Activated CD4-positive, CD25-positive, alpha-beta regulatory T cell treated with anti-CD3 and anti-CD28 coated beads, Interleukin-2, amount 50 U/mL, for 72 hours (primary cell): ENCODE data around the gene ZNRD2.
A peak's percentile ranks its signal among the peaks of the same experiment; 100 is the strongest.

Experiments used
- DNase-seq: peaks from one replicate; pipeline ENCODE4 v3.0.0; 2021

ZNRD2 gene

GRCh38 chr11:65611758-65612603 is 41.7 kb downstream of the ZNRD2 start:
- DNase-seq, result no peak

GRCh38 chr11:65612691-65613090 is 42.4 kb downstream of the ZNRD2 start:
- no peak for DNase-seq

- no peak for DNase-seq
These were observed 43.0 kb downstream of the ZNRD2 start for GRCh38 chr11:65613091-65613928.

GRCh38 chr11:65615229-65615949 is 45.1 kb downstream of the ZNRD2 start, which contains the start of gene PCNX3:
Gene PCNX3 (plus strand): TSS chr11:65615776. CDS start chr11:65616312, 536 bp downstream.
- peak; percentile 99 for DNase-seq

GRCh38 chr11:65615950-65616574 is 45.8 kb downstream of the ZNRD2 start:
- no peak for DNase-seq

- DNase-seq, result no peak
These were observed 46.3 kb downstream of the ZNRD2 start for GRCh38 chr11:65616575-65617001.

- no peak for DNase-seq
These were observed 47.0 kb downstream of the ZNRD2 start for GRCh38 chr11:65617136-65617850.

- DNase-seq, result no peak
These were observed 47.9 kb downstream of the ZNRD2 start for GRCh38 chr11:65617990-65618751.

GRCh38 chr11:65618763-65619162 is 48.5 kb downstream of the ZNRD2 start:
- DNase-seq, result no peak

GRCh38 chr11:65619281-65619928 is 49.1 kb downstream of the ZNRD2 start:
- no peak for DNase-seq

- DNase-seq, result no peak
These were observed 50.4 kb downstream of the ZNRD2 start for GRCh38 chr11:65620666-65621065.

GRCh38 chr11:65621460-65621859 is 51.2 kb downstream of the ZNRD2 start:
- DNase-seq, result no peak
